K562 (cell line): ENCODE measurements around the gene PRSS8. TPM values are rescaled to one million over a fixed set of nuclear protein-coding genes. Genes with fewer than 3 reads are reported as not detected.

Source experiments
- ATAC-seq: fragments of 200-7000 bp; cut with Tn5 transposase; 3 replicates; pipeline ENCODE4 v1.9.1; 2020; ENCODE audit warnings: moderate library complexity
- BruUV-seq: library from RNA; stranded (reverse); fragments of 400-500 nt; replicated peaks from 2 replicates; lab custom pipeline; 2021; lab: Mats Ljungman, UMichigan
- CTCF ChIA-PET: fragments of 300-600 bp; formaldehyde crosslinking; extraction: SDS; loops from one replicate; lab custom pipeline; 2021; ENCODE audit warnings: low intra/inter-chr PET ratio; lab: Yijun Ruan, JAX
- POLR2A ChIA-PET: fragments of 300-600, 350-650 bp; sonication (Branson Sonifier 250); formaldehyde crosslinking; extraction: SDS; loops from one replicate; lab custom pipeline; 2021; ENCODE audit warnings: antibody characterized with exemption, inconsistent platforms; lab: Yijun Ruan, JAX
- DNase-seq, 4 experiments: peaks; one replicate each; pipeline versions ENCODE4 v3.0.0 to v3.0.0-alpha.2; 2011 to 2018; ENCODE audit warnings: low spot score in 3 of 4, mixed read lengths in 3 of 4; ENCODE audit errors: extremely low read depth in 1 of 4
- FAIRE-seq: peaks from 2 replicates; lab custom pipeline; 2011; peaks lifted over from hg19 to GRCh38; lab: Jason Lieb, UNC
- H2AFZ ChIP-seq: 2 replicates; pipeline ENCODE4 v1.6.0; 2011; ENCODE audit warnings: low read depth, low read length, control low read depth, inconsistent platforms
- H3K27ac ChIP-seq: fragments of 200-600 bp; 3 replicates; pipeline ENCODE4 v1.8.0; 2011; ENCODE audit warnings: low read depth, mild to moderate bottlenecking, control low read depth, inconsistent platforms, low read length, moderate library complexity, mixed read lengths; ENCODE audit errors: extremely low read depth
- H3K27me3 ChIP-seq, 2 experiments: fragments of 300-600 bp in 1 of 2; 2 replicates in 1 of 2; 3 replicates in 1 of 2; pipeline versions ENCODE4 v1.6.0 to v1.8.0; 2011; ENCODE audit warnings: inconsistent platforms in 2 of 2, low read length in 2 of 2, mild to moderate bottlenecking in 1 of 2, mixed read lengths in 1 of 2, moderate library complexity in 1 of 2; ENCODE audit not compliant: control insufficient read depth in 2 of 2, insufficient read depth in 2 of 2
- H3K36me3 ChIP-seq: fragments of 300-600 bp; 3 replicates; pipeline ENCODE4 v1.8.0; 2011; ENCODE audit warnings: mild to moderate bottlenecking, low read length, inconsistent platforms; ENCODE audit not compliant: control insufficient read depth, insufficient read depth
- H3K4me1 ChIP-seq, 2 experiments: fragments of 200-600 bp in 1 of 2; replicated peaks in 1 of 2; 2 replicates in 1 of 2; 3 replicates in 1 of 2; pipeline versions ENCODE4 v1.5.1 to v1.8.0; 2011; ENCODE audit warnings: inconsistent platforms in 2 of 2, low read length in 2 of 2, mild to moderate bottlenecking in 1 of 2, mixed read lengths in 1 of 2, moderate library complexity in 1 of 2; ENCODE audit not compliant: control insufficient read depth in 2 of 2, insufficient read depth in 2 of 2
- H3K4me2 ChIP-seq: 2 replicates; pipeline ENCODE4 v1.6.1; 2011; ENCODE audit warnings: low read length, control low read depth, inconsistent platforms, mixed read lengths; ENCODE audit not compliant: insufficient read depth
- H3K4me3 ChIP-seq: fragments of 200-600 bp; sonication (generic), shearing (Covaris generic); 2 replicates; pipeline ENCODE4 v1.5.1; 2016; ENCODE audit warnings: control low read depth, inconsistent platforms
- H3K79me2 ChIP-seq: fragments of 200-600 bp; 3 replicates; pipeline ENCODE4 v1.8.0; 2011; ENCODE audit warnings: low read length, inconsistent platforms; ENCODE audit not compliant: control insufficient read depth, insufficient read depth
- H3K9ac ChIP-seq, 2 experiments: 2 replicates each; pipeline versions ENCODE4 v1.6.0 to v1.6.1; 2011; ENCODE audit warnings: low read depth in 2 of 2, low read length in 2 of 2, control low read depth in 1 of 2, inconsistent platforms in 1 of 2, mild to moderate bottlenecking in 1 of 2, mixed read lengths in 1 of 2; ENCODE audit not compliant: insufficient read depth in 1 of 2
- H3K9me1 ChIP-seq: one replicate; pipeline ENCODE4 v1.6.0; 2011; ENCODE audit warnings: inconsistent platforms, mild to moderate bottlenecking, low read length, moderate library complexity; ENCODE audit not compliant: control insufficient read depth, insufficient read depth
- H3K9me3 ChIP-seq: replicated peaks from 2 replicates; pipeline ENCODE4 v1.5.1; 2011; ENCODE audit warnings: low read depth, low read length, inconsistent platforms; ENCODE audit not compliant: control insufficient read depth, insufficient read depth
- H4K20me1 ChIP-seq: replicated peaks from 2 replicates; pipeline ENCODE4 v1.6.1; 2011; ENCODE audit warnings: low read length, inconsistent platforms, mixed read lengths; ENCODE audit not compliant: control insufficient read depth, insufficient read depth
- GABPA ChIP-seq: fragments of 200-800 bp; sonication (Bioruptor generic); conservative IDR thresholded peaks from 2 replicates; pipeline ENCODE4 v1.6.1; 2016; ENCODE audit warnings: low read depth, missing genetic modification characterization, missing compliant biosample characterization
- WGBS: fragments of 100-300 bp; shearing (Covaris generic); methylation state at CpG from one replicate; pipeline ENCODE4 v1.1.6; 2016; ENCODE audit warnings: low coverage, mixed read lengths; ENCODE audit not compliant: insufficient coverage; ENCODE audit errors: missing lambda C conversion rate; 5-methylcytosine and 5-hydroxymethylcytosine counted together
- in situ Hi-C: fragments of 300-500 bp; cut with MboI; formaldehyde crosslinking; loops from 4 replicates; pipeline ENCODE4 v1.15.0; 2018; ENCODE audit warnings: inconsistent platforms, mixed read lengths
- intact Hi-C: fragments of 100-400 bp; cut with micrococcal nuclease; formaldehyde crosslinking; loops from 2 replicates; pipeline ENCODE4 v1.14.2; 2022
- polyA plus RNA-seq, 8 experiments: library from polyadenylated mRNA; depleted of rRNA in 4 of 8; stranded (reverse) in 5 of 8; unstranded in 3 of 8; fragments of >200 nt; fragmentation: Nextera tagmentation in 2 of 8; fragmentation: Illumina TruSeq in 1 of 8; extraction: Ambion mirVana in 2 of 8; extraction: Trizol in 1 of 8; gene quantifications; 2 replicates each; pipeline versions ENCODE4 v1.2.1 to v1.2.3, GENCODE V29; 2011 to 2014; ENCODE audit warnings: inconsistent platforms in 1 of 8, missing spikeins in 1 of 8
- total RNA-seq, 7 experiments: library from RNA; depleted of rRNA in 6 of 7; stranded (reverse); fragments of >200 nt in 6 of 7; fragmentation: Illumina TruSeq in 2 of 7; extraction: Trizol in 2 of 7; gene quantifications; 2 replicates each; pipeline versions ENCODE4 v1.2.1 to v1.2.3, GENCODE V29; 2011 to 2021; ENCODE audit warnings: low replicate concordance in 1 of 7
- TF ChIP-seq, protein P1 (sequence below): IDR thresholded peaks from 3 replicates; pipeline ENCODE4 v1.6.1; 2011; ENCODE audit warnings: borderline replicate concordance, mild to moderate bottlenecking, moderate library complexity; ENCODE audit not compliant: insufficient read length; ENCODE audit errors: extremely low read depth

Gene PRSS8
- total and polyA plus RNA-seq, 9 of the 15 experiments (the other 6 are each of a cell fraction or from before 2014, with no cell fraction given): 0.25 to 3.9 (median 1.3) TPM; not detected in 1

DNA sequence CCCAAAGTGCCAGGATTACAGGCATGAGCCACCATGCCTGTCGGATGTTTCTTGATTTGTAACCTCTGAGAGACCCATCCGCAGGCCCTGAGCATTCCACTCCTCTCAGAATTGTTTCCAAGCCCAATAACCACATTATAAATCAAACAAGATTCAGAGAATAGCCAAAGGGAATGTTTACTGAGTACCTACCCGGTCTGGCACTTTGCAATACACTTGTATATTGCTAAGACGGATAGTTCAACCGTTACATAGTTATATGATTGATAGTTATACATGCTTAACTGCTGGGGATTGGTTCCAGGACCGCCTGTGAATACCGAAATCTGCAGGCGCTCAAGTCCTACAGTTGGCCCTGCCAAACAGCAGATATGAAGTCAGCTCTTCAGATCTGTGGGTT is 21.1 kb downstream of the PRSS8 start:
- Histone ChIP-seq H3K27ac (no peak overlapping the region), H2AFZ (no peak overlapping the region), H3K27me3 (no peaks in the 10 kb centered on the region), H3K9ac (no peak overlapping the region), H3K79me2 (peaks cover 31% of the 10 kb centered on the region), H3K9me3 (no peaks in the 10 kb centered on the region), H3K9me1 (no peaks in the 10 kb centered on the region), H3K36me3 (peaks cover 58% of the 10 kb centered on the region; the same call in 2 of the 3 replicates), H3K4me2 (no peak overlapping the region), H3K4me1 (peaks cover 2 to 33% of the 10 kb centered on the region in 2 experiments; a peak in 4 of 5 replicates), H3K4me3 (no peak overlapping the region), H4K20me1 (peaks cover 5% of the 10 kb centered on the region)
- CTCF ChIA-PET: no interaction called here
- 87% methylated on average over 8 of the region's 8 CpGs for WGBS
- in situ Hi-C loops (no loop called here), intact Hi-C loops (no loop called here)
- no peak for FAIRE-seq
- POLR2A ChIA-PET: interaction anchor here (0.9 to 1.1 kb wide), 2 partner anchors 14 to 129 kb away, joined by 4 read pairs; partner anchors contain the start of gene HSD3B7
- TF ChIP-seq, protein P1, sequence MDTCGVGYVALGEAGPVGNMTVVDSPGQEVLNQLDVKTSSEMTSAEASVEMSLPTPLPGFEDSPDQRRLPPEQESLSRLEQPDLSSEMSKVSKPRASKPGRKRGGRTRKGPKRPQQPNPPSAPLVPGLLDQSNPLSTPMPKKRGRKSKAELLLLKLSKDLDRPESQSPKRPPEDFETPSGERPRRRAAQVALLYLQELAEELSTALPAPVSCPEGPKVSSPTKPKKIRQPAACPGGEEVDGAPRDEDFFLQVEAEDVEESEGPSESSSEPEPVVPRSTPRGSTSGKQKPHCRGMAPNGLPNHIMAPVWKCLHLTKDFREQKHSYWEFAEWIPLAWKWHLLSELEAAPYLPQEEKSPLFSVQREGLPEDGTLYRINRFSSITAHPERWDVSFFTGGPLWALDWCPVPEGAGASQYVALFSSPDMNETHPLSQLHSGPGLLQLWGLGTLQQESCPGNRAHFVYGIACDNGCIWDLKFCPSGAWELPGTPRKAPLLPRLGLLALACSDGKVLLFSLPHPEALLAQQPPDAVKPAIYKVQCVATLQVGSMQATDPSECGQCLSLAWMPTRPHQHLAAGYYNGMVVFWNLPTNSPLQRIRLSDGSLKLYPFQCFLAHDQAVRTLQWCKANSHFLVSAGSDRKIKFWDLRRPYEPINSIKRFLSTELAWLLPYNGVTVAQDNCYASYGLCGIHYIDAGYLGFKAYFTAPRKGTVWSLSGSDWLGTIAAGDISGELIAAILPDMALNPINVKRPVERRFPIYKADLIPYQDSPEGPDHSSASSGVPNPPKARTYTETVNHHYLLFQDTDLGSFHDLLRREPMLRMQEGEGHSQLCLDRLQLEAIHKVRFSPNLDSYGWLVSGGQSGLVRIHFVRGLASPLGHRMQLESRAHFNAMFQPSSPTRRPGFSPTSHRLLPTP: no peak
- TF ChIP-seq GABPA (tag): no peak
- BruUV-seq: no TSS peak
- ATAC-seq: no peak
- DNase-seq: no peak
